DMS53 treated with DMSO at 0.1 percent for 48 hours (cell line): ENCODE measurements around the gene PPM1F.

ENCODE experiments used
- DNase-seq: peaks from one replicate; lab custom pipeline; 2025; ENCODE audit not compliant: unreplicated experiment; lab: John Stamatoyannopoulos, UW

Gene PPM1F

GRCh38 chr22:21961127-21961867 lies 8.6 kb upstream of the PPM1F start:
- no peak for DNase-seq

- DNase-seq = no peak
Measured at GRCh38 chr22:21960200-21961126, 7.8 kb upstream of the PPM1F start.

GRCh38 chr22:21959274-21960074 lies 6.8 kb upstream of the PPM1F start:
- no peak for DNase-seq

- no peak for DNase-seq
Measured at GRCh38 chr22:21958360-21959273, 6.0 kb upstream of the PPM1F start.

- DNase-seq = no peak
Measured at GRCh38 chr22:21951931-21952465, 650 bp downstream of the PPM1F start.

- DNase-seq = no peak
Measured at GRCh38 chr22:21951062-21951461, 1.6 kb downstream of the PPM1F start.

- DNase-seq = no peak
Measured at GRCh38 chr22:21949948-21950347, 2.7 kb downstream of the PPM1F start.

- DNase-seq = no peak
Measured at GRCh38 chr22:21949569-21949918, 3.1 kb downstream of the PPM1F start.

GRCh38 chr22:21948824-21949568 lies 3.7 kb downstream of the PPM1F start:
- DNase-seq = no peak

- DNase-seq = no peak
Measured at GRCh38 chr22:21948390-21948789, 4.3 kb downstream of the PPM1F start.

GRCh38 chr22:21947040-21948014 lies 5.3 kb downstream of the PPM1F start:
- DNase-seq = no peak

GRCh38 chr22:21946262-21946925 lies 6.3 kb downstream of the PPM1F start:
- no peak for DNase-seq

GRCh38 chr22:21945453-21946261 lies 7.0 kb downstream of the PPM1F start:
- DNase-seq = no peak

- no peak for DNase-seq
Measured at GRCh38 chr22:21944871-21945270, 7.8 kb downstream of the PPM1F start.

GRCh38 chr22:21943571-21944448 lies 8.8 kb downstream of the PPM1F start:
- no peak for DNase-seq
